GM12865 (cell line): ENCODE data around the gene IDH3G.

ENCODE experiments used
- DNase-seq: peaks from one replicate; pipeline ENCODE4 v3.0.0; 2010; ENCODE audit warnings: low read depth
- H3K4me3 ChIP-seq: 2 replicates; pipeline ENCODE4 v1.5.1; 2011; ENCODE audit warnings: mild to moderate bottlenecking, low read depth, low read length, control low read depth
- TF ChIP-seq, protein P1 (sequence below): IDR thresholded peaks from 2 replicates; pipeline ENCODE4 v1.5.1; 2011; ENCODE audit warnings: low read length, control low read depth, low read depth, inconsistent platforms; ENCODE audit not compliant: insufficient read depth; ENCODE audit errors: missing control alignments

Gene IDH3G

GRCh38 chrX:153814591-153815315, 20.6 kb upstream of the IDH3G start:
- TF ChIP-seq, protein P1, sequence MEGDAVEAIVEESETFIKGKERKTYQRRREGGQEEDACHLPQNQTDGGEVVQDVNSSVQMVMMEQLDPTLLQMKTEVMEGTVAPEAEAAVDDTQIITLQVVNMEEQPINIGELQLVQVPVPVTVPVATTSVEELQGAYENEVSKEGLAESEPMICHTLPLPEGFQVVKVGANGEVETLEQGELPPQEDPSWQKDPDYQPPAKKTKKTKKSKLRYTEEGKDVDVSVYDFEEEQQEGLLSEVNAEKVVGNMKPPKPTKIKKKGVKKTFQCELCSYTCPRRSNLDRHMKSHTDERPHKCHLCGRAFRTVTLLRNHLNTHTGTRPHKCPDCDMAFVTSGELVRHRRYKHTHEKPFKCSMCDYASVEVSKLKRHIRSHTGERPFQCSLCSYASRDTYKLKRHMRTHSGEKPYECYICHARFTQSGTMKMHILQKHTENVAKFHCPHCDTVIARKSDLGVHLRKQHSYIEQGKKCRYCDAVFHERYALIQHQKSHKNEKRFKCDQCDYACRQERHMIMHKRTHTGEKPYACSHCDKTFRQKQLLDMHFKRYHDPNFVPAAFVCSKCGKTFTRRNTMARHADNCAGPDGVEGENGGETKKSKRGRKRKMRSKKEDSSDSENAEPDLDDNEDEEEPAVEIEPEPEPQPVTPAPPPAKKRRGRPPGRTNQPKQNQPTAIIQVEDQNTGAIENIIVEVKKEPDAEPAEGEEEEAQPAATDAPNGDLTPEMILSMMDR = no peak
- DNase-seq = no peak
- H3K4me3 ChIP-seq = no peak overlapping the region

DNA sequence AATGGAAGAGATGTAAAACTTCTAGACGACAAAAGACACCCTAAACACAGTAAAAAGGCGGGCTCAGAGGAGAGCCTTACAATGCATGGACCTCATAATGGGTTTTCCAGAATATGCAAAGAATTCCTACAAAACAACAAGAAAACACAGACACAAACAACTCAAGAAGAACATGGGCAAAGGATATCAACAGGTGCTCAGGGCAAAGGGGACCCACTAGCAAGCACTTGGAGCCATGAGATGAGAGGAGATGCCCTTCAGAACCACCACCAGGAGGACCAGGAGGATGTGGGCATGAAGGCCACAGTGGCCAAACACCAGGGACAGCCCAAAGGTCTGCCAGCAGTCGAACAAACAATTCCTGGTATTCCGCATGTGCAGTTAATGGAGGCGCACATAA, 19.0 kb upstream of the IDH3G start:
- no peak overlapping the region for H3K4me3 ChIP-seq
- TF ChIP-seq, protein P1 = no peak
- DNase-seq = no peak

DNA sequence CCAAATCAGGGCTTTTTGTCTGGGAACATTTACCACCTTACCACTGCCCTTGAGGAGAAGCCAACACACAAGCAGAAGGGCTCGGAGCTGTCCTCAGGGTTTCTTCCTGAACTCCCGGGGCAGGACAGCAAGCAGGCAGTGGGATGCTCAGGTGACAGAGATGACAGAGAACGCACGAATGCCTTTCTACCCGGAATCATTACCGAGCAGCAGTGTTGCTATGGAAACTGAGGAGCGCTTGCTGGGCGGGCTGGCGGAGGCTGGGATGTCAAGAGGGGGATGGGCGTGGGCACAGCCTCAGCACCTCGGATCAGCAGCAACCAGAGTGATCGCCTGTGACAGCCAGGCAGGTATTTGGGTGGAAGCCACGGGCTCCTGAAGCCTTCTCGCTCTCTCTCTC, 18.0 kb upstream of the IDH3G start:
- H3K4me3 ChIP-seq = no peak overlapping the region
- no peak for DNase-seq
- TF ChIP-seq, protein P1 = no peak

- H3K4me3 ChIP-seq = no peak overlapping the region
- no peak for DNase-seq
- TF ChIP-seq, protein P1 = no peak
Observed at GRCh38 chrX:153807976-153808375, 13.8 kb upstream of the IDH3G start.

- H3K4me3 ChIP-seq = no peak overlapping the region
- TF ChIP-seq, protein P1 = no peak
- DNase-seq = no peak
Observed at GRCh38 chrX:153806999-153807575, 12.9 kb upstream of the IDH3G start.

DNA sequence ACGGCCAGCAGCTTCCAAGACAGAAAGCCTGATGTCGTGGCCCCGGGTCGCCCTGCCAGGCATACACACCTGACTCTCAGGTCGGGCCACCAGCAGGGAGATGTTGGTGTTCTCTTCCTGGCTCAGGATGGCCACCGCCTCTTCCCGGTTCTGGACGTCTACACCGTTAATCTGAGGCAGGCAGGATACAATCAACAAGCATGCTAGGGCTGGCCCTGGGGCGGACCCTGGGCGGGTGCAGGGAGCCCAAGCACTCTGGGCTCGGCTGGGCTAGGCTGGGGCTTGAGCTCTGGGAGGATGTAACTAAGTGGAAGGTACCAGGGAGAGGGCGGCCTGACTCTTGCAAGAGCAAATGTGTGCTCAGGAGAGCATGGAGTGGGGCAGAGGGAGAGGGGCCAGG, 11.3 kb upstream of the IDH3G start:
- DNase-seq = no peak
- no peak overlapping the region for H3K4me3 ChIP-seq
- TF ChIP-seq, protein P1 = no peak

GRCh38 chrX:153804621-153805020, 10.4 kb upstream of the IDH3G start:
- no peak for DNase-seq
- TF ChIP-seq, protein P1 = no peak
- no peak overlapping the region for H3K4me3 ChIP-seq
